Activated T-helper 1 cell treated with anti-CD3 and anti-CD28 coated beads, Interleukin-12 subunit alpha, Interleukin-12 subunit beta, Interleukin-2, Interleukin-4 antibody, amounts not matched to agents 30 ng/mL and 10 ng/mL and 1 ng/mL, durations not matched to agents 14 hours and 24 hours and 36 hours (primary cell): ENCODE measurements around the gene AMDHD2. TPM values are rescaled to one million over a fixed set of nuclear protein-coding genes. Genes with fewer than 3 reads are reported as not detected.
A peak's percentile ranks its signal among the peaks of the same experiment; 100 is the strongest.

Source experiments
- DNase-seq: peaks from one replicate; pipeline ENCODE4 v3.0.0; 2021; ENCODE audit warnings: low spot score
- H3K27ac Mint-ChIP-seq: one replicate; pipeline ENCODE4 v1.8.0; 2021; ENCODE audit warnings: mild to moderate bottlenecking, mixed read lengths
- H3K27me3 Mint-ChIP-seq: one replicate; pipeline ENCODE4 v1.8.0; 2022; ENCODE audit warnings: mild to moderate bottlenecking, moderate library complexity, mixed read lengths; ENCODE audit not compliant: insufficient read depth
- H3K36me3 Mint-ChIP-seq: one replicate; pipeline ENCODE4 v1.8.0; 2021; ENCODE audit warnings: low read depth, mixed read lengths
- H3K4me1 Mint-ChIP-seq: one replicate; pipeline ENCODE4 v1.8.0; 2021; ENCODE audit warnings: low read depth, mixed read lengths
- H3K4me3 Mint-ChIP-seq: one replicate; pipeline ENCODE4 v1.8.0; 2021; ENCODE audit warnings: mild to moderate bottlenecking, moderate library complexity, mixed read lengths
- H3K9me3 Mint-ChIP-seq: one replicate; pipeline ENCODE4 v1.8.0; 2021; ENCODE audit warnings: mixed read lengths
- intact Hi-C: fragments of 100-400 bp; cut with micrococcal nuclease; formaldehyde crosslinking; loops from one replicate; pipeline ENCODE4 v1.15.1; 2024
- total RNA-seq: library from RNA; stranded (reverse); gene quantifications from 2 replicates; pipeline ENCODE4 v1.2.3, GENCODE V29; 2022

The AMDHD2 gene, protein sequence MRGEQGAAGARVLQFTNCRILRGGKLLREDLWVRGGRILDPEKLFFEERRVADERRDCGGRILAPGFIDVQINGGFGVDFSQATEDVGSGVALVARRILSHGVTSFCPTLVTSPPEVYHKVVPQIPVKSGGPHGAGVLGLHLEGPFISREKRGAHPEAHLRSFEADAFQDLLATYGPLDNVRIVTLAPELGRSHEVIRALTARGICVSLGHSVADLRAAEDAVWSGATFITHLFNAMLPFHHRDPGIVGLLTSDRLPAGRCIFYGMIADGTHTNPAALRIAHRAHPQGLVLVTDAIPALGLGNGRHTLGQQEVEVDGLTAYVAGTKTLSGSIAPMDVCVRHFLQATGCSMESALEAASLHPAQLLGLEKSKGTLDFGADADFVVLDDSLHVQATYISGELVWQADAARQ
- 32.4 and 38.3 TPM in 2 replicates for total RNA-seq

- Mint-ChIP-seq H3K27ac (peak within 1 kb of the TSS; percentile 88), H3K27me3 (no peaks in the 10 kb centered on the region), H3K36me3 (peaks cover 24% of the 10 kb centered on the region), H3K9me3 (no peaks in the 10 kb centered on the region), H3K4me3 (peak within 1 kb of the TSS; percentile 85), H3K4me1 (peaks cover 41% of the 10 kb centered on the region)
- intact Hi-C loops = loop anchor here (1.0 to 5.0 kb wide), 2 partner anchors 12 to 262 kb away; no protein-coding TSS in a partner anchor
- peak; percentile 84 for DNase-seq
These were observed at the start of gene AMDHD2 for GRCh38 chr16:2520097-2520783. Gene AMDHD2, plus strand, starts transcription at chr16:2520371. Its CDS starts 88 bp downstream, at chr16:2520459.

- H3K27me3 Mint-ChIP-seq = peaks cover 28% of the 10 kb centered on the region
These were observed 49.6 kb upstream of the AMDHD2 start for GRCh38 chr16:2470603-2471015.

GRCh38 chr16:2471016-2471652, 49.0 kb upstream of the AMDHD2 start, which contains the start of gene NTN3:
Gene NTN3, plus strand, starts transcription at chr16:2471297. Its CDS starts 405 bp downstream, at chr16:2471702.
- Mint-ChIP-seq H3K27me3 (peaks cover 27% of the 10 kb centered on the region), H3K9me3 (no peaks in the 10 kb centered on the region), H3K36me3 (no peaks in the 10 kb centered on the region), H3K4me3 (no peak within 1 kb of the TSS), H3K27ac (no peak within 1 kb of the TSS), H3K4me1 (peaks cover 4% of the 10 kb centered on the region)
- DNase-seq = no peak
- intact Hi-C loops = no loop called here

More at GRCh38 chr16:2470603-2471015, 49.6 kb upstream of the AMDHD2 start:
- intact Hi-C loops = no loop called here
- peaks cover 4% of the 10 kb centered on the region for H3K4me1 Mint-ChIP-seq
- no peaks in the 10 kb centered on the region for H3K9me3 Mint-ChIP-seq
- no peak overlapping the region for H3K27ac Mint-ChIP-seq
- H3K4me3 Mint-ChIP-seq = no peak overlapping the region
- no peaks in the 10 kb centered on the region for H3K36me3 Mint-ChIP-seq
- no peak for DNase-seq

DNA sequence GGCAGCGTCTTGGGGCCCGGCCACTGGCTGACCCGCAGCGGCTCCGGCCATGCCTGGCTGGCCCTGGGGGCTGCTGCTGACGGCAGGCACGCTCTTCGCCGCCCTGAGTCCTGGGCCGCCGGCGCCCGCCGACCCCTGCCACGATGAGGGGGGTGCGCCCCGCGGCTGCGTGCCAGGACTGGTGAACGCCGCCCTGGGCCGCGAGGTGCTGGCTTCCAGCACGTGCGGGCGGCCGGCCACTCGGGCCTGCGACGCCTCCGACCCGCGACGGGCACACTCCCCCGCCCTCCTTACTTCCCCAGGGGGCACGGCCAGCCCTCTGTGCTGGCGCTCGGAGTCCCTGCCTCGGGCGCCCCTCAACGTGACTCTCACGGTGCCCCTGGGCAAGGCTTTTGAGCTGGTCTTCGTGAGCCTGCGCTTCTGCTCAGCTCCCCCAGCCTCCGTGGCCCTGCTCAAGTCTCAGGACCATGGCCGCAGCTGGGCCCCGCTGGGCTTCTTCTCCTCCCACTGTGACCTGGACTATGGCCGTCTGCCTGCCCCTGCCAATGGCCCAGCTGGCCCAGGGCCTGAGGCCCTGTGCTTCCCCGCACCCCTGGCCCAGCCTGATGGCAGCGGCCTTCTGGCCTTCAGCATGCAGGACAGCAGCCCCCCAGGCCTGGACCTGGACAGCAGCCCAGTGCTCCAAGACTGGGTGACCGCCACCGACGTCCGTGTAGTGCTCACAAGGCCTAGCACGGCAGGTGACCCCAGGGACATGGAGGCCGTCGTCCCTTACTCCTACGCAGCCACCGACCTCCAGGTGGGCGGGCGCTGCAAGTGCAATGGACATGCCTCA, 48.3 kb upstream of the AMDHD2 start:
- no peaks in the 10 kb centered on the region for H3K9me3 Mint-ChIP-seq
- H3K36me3 Mint-ChIP-seq = no peaks in the 10 kb centered on the region
- peaks cover 4% of the 10 kb centered on the region for H3K4me1 Mint-ChIP-seq
- H3K4me3 Mint-ChIP-seq = no peak overlapping the region
- H3K27ac Mint-ChIP-seq = no peak overlapping the region
- intact Hi-C loops = no loop called here
- no peak for DNase-seq
- peaks cover 26% of the 10 kb centered on the region for H3K27me3 Mint-ChIP-seq

DNA sequence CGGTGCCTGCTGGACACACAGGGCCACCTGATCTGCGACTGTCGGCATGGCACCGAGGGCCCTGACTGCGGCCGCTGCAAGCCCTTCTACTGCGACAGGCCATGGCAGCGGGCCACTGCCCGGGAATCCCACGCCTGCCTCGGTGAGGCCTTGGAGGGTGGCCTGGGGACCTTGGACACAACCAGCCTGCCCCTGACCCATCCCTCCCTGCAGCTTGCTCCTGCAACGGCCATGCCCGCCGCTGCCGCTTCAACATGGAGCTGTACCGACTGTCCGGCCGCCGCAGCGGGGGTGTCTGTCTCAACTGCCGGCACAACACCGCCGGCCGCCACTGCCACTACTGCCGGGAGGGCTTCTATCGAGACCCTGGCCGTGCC, 47.7 kb upstream of the AMDHD2 start:
- DNase-seq = no peak
- peaks cover 25% of the 10 kb centered on the region for H3K27me3 Mint-ChIP-seq
- H3K9me3 Mint-ChIP-seq = no peaks in the 10 kb centered on the region
- intact Hi-C loops = no loop called here
- peaks cover 4% of the 10 kb centered on the region for H3K4me1 Mint-ChIP-seq
- H3K4me3 Mint-ChIP-seq = no peak overlapping the region
- no peaks in the 10 kb centered on the region for H3K36me3 Mint-ChIP-seq
- H3K27ac Mint-ChIP-seq = no peak overlapping the region

DNA sequence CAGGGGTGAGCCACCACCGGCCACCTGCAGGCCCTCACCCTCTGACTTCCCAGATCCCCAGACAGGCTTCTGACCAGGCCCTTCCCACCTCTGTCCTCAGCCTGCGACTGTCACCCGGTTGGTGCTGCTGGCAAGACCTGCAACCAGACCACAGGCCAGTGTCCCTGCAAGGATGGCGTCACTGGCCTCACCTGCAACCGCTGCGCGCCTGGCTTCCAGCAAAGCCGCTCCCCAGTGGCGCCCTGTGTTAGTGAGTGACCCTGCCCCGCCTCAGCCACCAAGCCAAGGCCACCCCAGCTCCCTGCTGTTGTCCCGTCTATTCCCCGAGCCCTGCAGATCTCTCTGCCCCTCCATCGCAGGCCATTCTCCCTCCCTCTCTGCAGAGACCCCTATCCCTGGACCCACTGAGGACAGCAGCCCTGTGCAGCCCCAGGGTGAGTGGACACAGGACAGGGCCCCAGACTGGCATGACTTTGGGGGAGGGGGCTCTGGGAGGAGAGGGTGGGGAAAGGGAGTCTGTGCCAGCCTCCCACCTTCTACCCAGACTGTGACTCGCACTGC, 47.2 kb upstream of the AMDHD2 start:
- H3K36me3 Mint-ChIP-seq = no peaks in the 10 kb centered on the region
- peak overlapping the region; percentile 61 for H3K27ac Mint-ChIP-seq
- peaks cover 25% of the 10 kb centered on the region for H3K27me3 Mint-ChIP-seq

DNA sequence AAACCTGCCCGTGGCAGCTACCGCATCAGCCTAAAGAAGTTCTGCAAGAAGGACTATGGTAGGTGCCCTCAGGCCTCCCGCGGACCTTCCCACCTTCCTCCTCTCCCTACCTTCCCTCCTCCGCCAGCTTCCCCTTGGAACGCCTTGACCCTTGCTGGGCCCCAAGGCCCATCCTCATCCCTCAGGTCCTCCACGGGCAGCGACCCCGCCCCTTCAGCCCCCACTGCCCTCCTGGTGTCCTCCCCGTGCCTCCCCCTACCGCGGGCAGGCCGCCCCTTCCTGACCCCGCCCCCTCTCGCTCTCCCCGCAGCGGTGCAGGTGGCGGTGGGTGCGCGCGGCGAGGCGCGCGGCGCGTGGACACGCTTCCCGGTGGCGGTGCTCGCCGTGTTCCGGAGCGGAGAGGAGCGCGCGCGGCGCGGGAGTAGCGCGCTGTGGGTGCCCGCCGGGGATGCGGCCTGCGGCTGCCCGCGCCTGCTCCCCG, 46.7 kb upstream of the AMDHD2 start:
- Mint-ChIP-seq H3K4me1 (peaks cover 4% of the 10 kb centered on the region), H3K36me3 (no peaks in the 10 kb centered on the region), H3K27ac (peak overlapping the region; percentile 61), H3K4me3 (peak overlapping the region; percentile 72), H3K27me3 (peaks cover 24% of the 10 kb centered on the region), H3K9me3 (no peaks in the 10 kb centered on the region)
- DNase-seq = no peak
- intact Hi-C loops = no loop called here

More for the DNA sequence above, 47.2 kb upstream of the AMDHD2 start:
- H3K4me1 Mint-ChIP-seq = peaks cover 4% of the 10 kb centered on the region
- intact Hi-C loops = no loop called here
- H3K4me3 Mint-ChIP-seq = peak overlapping the region; percentile 72
- no peak for DNase-seq
- H3K9me3 Mint-ChIP-seq = no peaks in the 10 kb centered on the region

- peaks cover 25% of the 10 kb centered on the region for H3K27me3 Mint-ChIP-seq
- peak overlapping the region; percentile 34 for H3K27ac Mint-ChIP-seq
- intact Hi-C loops = loop anchor here (2.0 kb wide), 2 partner anchors 39 to 59 kb away; partner anchors contain the start of gene ATP6V0C
- peak overlapping the region; percentile 74 for H3K4me3 Mint-ChIP-seq
- H3K4me1 Mint-ChIP-seq = peaks cover 4% of the 10 kb centered on the region
- peak; percentile 44 for DNase-seq
- H3K36me3 Mint-ChIP-seq = no peaks in the 10 kb centered on the region
- no peaks in the 10 kb centered on the region for H3K9me3 Mint-ChIP-seq
These were observed 45.9 kb upstream of the AMDHD2 start for GRCh38 chr16:2473999-2474876.

- peaks cover 20% of the 10 kb centered on the region for H3K27me3 Mint-ChIP-seq
- peak within 1 kb of the TSS; percentile 34 for H3K27ac Mint-ChIP-seq
- H3K9me3 Mint-ChIP-seq = no peaks in the 10 kb centered on the region
- H3K4me3 Mint-ChIP-seq = peak within 1 kb of the TSS; percentile 74
- intact Hi-C loops = loop anchor here (1.0 to 2.0 kb wide), 5 partner anchors 12 to 58 kb away; partner anchors contain the start of genes ATP6V0C, CCNF and TEDC2
- H3K4me1 Mint-ChIP-seq = peaks cover 4% of the 10 kb centered on the region
- H3K36me3 Mint-ChIP-seq = no peaks in the 10 kb centered on the region
- peak; percentile 79 for DNase-seq
These were observed 45.2 kb upstream of the AMDHD2 start, which contains the start of gene TBC1D24 for GRCh38 chr16:2474877-2475412. Gene TBC1D24, plus strand, starts transcription at chr16:2475127. Its CDS starts 21,022 bp downstream, at chr16:2496149.

DNA sequence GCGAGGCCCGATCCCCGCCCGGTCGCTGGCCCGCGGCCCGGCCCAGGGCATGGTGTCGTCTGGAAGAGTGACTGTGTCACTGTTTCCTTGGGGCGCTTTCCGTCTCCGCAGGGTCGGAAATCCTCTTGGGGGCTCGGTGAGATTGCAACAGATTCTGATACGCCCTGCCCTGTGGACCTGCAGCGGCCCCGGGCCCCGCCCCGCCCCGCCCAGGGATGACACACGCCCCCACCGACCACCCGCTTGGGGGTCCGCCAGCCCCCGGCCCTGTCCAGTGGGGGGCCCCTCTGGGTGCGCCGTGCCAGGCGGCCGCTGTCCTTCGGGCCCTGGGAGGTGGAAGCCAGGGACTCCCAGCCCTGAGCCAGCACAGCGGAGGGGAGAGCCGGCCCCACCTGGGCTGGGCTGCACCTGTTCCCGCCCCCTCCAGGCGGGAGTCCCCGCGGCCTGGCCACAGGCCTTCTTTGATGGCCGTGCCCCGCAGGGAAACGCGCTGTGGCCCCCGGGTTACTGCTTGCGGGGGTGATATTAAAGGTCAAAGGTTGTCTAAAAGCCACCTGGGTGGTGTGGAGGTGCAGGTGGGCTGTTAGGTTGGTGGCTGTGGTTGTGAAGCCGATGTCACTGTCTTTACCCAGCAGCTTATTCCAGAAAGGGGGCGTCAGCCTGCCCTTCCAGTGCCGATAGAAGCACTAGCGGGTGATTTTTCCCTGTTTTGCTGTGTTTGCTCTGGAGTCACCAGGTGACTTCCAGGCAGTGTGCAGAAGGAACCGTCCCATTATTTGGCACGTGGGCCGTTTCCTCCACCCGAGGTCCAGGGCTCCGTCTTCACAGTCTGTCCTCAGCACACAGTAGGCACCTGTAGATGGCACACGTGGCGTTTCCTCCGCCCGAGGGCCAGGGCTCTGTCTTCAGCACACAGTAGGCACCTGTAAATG, 44.5 kb upstream of the AMDHD2 start:
- intact Hi-C loops = loop anchor here (1.0 to 2.0 kb wide), 5 partner anchors 12 to 57 kb away; partner anchors contain the start of genes ATP6V0C, CCNF and TEDC2
- no peaks in the 10 kb centered on the region for H3K9me3 Mint-ChIP-seq
- H3K4me1 Mint-ChIP-seq = peaks cover 4% of the 10 kb centered on the region
- no peaks in the 10 kb centered on the region for H3K36me3 Mint-ChIP-seq
- peak overlapping the region; percentile 68 for H3K4me3 Mint-ChIP-seq
- peaks cover 14% of the 10 kb centered on the region for H3K27me3 Mint-ChIP-seq
- no peak for DNase-seq
- no peak overlapping the region for H3K27ac Mint-ChIP-seq
